NCI-H1436 treated with DMSO at 0.1 percent for 48 hours (cell line): ENCODE results near the gene MCU.
"Not testable (repeated sequence)": the region's sequence is repeated elsewhere in the genome, so short reads cannot be mapped to it uniquely, and the experiment has no call there.

ENCODE experiments used
- DNase-seq: peaks from one replicate; lab custom pipeline; 2025; lab: John Stamatoyannopoulos, UW

MCU gene

DNA sequence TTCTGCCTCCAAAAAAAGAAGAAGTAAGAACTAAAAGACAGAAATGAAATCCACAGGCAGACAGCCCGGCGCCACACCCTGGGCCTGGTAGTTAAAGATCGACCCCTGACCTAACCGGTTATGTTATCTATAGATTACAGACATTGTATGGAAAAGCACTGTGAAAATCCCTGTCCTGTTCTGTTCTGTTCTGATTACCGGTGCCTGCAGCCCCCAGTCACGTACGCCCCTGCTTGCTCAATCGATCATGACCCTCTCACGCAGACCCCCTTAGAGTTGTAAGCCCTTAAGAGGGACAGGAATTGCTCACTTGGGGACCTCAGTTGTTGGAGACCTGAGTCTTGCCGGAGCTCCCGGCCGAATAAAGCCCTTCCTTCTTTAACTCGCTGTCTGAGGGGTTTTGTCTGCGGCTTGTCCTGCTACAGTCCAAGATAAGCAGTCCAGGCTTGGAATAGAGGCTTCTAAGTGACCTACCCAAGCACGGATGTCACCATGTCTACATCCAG lies 212.1 kb downstream of the MCU start:
- DNase-seq = not testable (repeated sequence)

DNA sequence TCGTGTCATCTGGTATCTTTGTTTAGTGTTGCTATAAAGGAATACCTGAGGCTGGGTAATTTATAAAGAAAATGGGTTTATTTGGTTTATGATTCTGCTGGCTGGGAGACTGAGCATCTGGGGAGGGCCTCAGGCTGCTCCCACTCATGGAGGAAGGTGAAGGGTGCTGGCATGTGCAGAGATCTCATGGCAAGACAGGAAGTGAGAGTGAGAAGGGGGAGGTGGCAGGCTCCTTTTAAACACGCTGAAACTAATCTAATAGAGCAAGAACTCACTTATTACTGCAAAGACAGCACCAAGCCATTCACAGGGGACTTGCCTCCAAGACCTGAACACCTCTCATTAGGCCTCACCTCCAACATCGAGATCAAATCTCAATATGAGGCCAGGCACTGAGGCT lies 212.9 kb downstream of the MCU start:
- DNase-seq = no peak

DNA sequence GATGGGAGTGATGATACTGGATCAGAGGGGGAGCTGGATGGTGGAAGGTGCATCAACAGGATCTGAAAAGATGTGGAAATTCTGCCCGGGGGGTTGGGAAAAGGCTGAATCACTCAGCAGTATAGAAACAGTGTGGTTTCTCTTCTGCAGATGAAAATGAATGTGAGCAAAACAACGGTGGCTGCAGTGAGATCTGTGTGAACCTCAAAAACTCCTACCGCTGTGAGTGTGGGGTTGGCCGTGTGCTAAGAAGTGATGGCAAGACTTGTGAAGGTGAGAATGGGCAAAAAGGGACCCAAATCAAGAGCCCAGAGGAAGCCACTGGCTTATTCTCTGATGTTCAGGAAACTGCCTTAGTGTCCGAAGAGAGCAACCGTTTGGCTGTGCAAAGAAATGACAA lies 214.5 kb downstream of the MCU start:
- no peak for DNase-seq

DNA sequence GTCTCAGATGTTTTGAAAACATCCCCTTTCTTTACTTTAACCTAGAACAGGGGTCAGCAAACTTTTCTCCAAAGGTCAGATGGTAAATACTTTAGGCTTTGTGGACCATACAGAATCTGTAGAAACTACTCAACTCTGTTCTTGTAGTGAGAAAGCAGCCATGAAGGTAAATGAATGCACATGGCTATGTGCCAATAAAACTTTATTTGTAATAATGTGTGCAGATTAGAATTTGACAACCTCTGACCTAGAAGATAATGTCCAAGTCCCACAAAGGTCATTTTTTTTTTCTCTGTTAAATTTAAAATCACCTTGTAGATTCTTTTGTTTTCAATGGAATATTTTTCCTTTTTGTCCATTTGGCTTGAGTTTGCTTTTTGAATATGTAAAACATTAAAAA lies 218.8 kb downstream of the MCU start:
- no peak for DNase-seq

DNA sequence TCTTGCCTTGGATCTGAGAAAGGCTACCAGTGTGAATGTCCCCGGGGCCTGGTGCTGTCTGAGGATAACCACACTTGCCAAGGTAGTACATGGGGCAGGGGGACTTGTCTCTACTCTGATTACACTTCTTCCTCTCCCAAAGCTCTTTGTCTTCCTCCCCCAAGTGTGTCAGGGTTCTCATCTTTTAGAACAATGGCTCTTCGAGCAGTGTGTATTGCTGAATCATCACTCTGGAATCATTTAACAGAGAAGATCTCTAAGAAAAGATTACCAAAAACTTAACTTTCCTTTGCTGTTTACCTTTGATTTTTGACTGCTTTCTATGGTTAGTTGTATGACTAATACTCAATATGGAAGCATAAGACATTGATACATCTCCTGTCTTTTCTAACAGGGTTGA lies 219.8 kb downstream of the MCU start:
- no peak for DNase-seq

DNA sequence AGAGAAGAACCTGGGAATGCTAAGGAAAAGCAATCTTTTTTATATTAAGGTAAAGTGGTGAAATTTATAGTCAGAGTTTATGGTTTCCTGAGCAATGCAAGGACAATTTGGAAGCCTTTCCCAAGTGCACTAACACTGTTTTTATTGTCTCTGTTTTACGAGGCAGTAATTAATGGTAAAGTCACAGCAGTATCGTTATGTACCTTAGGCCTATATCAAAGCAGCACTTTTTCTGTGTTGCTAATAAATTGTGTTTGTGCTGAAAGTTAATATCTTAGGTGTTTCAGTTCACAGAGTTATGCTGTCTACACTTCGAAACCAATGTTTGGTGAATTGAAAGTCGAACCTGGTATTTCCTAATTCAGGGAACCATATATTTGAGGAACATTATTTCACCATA lies 220.8 kb downstream of the MCU start:
- DNase-seq = no peak

DNA sequence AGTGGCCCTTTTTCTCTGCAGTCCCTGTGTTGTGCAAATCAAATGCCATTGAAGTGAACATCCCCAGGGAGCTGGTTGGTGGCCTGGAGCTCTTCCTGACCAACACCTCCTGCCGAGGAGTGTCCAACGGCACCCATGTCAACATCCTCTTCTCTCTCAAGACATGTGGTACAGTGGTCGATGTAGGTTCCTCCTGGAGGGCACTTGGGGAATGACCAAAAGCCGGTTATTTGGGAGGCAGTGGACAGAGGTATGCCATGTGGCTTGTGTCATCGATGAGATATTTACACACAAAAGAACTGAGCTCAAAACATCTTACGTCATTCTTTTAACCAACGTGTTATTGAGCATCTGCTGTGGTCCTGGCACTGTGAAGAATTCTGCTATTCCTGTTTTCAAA lies 221.3 kb downstream of the MCU start:
- DNase-seq = no peak

DNA sequence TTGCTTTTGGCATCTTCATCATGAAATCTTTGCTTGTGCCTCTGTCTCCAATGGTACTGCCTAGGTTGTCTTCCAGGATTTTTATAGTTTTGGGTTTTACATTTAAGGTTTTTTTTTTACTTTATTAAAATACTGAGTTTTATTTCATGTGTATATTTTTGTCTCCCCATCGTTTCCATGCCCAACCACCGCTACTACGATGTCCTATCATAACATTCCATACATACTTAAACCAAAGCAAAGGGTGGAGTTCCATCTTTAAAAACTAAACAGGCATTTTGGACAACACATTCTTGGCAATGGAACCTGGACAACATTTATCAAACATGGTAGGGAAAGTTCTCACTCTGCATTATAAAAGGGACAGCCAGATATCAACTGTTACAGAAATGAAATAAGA lies 225.3 kb downstream of the MCU start:
- DNase-seq = not testable (repeated sequence)

DNA sequence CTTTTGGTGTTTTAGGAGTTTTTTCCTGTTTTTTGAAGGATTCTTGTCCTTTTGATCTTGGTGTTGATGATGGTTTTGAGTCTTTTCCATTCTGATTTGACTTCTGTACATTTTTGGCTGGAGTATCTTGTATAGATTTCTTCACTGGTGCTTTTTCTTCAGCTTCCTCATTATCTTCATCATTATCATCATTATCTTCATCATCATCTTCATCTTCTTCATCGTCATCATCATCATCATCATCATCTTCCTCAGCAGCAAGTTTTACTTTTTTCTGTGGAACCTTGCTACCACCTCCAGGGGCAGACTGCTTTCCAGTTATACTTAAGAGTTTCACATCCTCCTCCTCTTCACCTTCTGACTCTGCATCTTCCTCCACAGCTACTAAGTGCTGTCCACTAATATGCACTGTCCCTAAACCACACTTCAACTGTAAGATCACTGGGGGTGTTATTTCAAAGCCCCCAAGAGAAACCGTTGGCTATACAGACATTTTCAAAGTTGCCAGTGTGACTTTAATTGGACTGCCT lies 225.9 kb downstream of the MCU start:
- DNase-seq = not testable (repeated sequence)

DNA sequence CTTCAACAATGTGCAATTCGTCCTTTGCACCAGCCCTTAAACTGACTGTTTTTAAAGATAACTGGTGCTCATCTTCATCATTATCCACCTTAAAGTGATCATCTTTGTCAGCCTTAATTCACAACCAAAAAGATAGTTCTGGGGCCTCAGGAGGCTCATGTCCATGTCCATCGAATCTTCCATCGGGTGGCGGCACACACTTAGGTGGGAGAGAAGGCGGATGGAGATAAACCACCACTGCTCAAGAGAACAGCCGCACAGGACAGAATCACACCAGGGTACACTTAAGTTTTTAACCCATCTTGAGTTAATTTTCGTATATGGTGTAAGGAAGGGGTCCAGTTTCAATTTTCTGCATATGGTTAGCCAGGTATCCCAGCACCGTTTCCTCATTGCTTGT lies 226.4 kb downstream of the MCU start:
- no peak for DNase-seq

DNA sequence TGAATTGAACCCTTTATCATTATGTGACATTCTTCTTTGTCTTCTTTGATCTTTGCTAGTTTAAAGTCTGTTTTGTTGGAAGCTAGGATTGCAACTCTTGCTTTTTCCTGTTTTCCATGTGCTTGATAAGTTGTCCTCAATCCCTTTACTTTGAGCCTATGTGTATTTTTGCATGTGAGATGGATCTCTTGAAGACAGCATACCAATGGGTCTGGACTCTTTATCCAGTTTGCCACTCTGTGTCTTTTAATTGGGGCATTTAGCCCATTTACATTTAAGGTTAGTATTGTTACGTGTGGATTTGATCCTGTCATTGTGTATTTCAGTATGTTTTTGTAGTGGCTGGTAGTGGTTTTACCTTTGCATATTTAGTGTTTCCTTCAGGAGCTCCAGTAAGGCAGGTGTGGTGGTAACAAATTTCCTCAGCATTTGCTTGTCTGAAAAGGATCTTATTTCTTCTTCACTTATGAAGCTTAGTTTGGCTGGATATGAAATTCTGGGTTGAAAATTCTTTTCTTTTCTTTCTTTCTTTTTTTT lies 229.3 kb downstream of the MCU start:
- not testable (repeated sequence) for DNase-seq

DNA sequence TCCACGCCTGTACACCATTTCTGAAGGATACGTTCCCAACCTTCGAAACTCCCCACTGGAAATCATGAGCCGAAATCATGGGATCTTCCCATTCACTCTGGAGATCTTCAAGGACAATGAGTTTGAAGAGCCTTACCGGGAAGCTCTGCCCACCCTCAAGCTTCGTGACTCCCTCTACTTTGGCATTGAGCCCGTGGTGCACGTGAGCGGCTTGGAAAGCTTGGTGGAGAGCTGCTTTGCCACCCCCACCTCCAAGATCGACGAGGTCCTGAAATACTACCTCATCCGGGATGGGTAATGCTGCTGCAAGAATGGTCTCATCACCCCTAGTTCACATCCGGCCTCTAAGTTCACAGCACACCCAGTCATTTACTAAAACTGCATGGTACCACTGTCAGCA lies 232.4 kb downstream of the MCU start:
- no peak for DNase-seq

DNA sequence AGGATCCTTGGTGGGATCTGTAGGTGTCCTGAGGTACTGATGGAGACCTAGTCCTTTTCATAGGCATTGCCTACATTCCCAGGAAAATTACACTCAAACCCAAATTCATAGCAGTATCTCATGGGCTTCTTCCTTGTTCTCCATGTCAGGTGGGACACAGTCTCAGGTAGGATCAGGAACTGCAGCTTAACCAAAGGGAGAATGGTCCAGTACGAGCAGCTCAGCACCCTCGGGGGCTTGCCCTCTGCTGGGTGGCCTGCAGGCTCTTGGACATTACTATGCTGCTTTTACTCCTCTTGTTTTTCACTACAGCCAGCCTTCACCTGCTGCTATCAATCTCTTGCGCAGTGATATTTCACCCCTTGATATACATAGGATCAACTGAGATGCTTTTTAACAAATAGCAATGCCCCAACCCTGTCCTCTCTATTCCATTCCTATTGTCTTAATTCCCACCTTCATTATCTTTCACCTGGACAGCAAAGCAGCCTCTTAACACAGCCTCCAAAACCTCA lies 234.1 kb downstream of the MCU start:
- DNase-seq = no peak

DNA sequence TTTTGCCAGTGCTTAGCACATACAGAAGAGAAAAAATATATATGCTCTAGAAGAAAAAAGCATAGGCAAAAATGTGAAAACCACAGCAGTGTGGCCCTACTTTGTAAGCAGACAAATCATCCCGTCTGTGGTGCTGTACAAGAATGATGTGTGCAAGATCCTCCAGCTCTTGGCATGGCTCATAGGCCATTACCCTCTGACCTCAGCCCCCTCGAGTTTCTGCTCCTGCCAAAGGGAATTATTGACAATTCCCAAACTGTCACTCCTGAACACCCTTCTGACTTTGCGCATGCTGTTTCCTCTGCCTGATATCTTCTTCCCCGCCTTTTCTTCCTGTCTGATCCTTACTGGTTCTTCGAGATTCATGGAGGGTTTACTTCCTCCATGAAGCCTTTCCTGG lies 235.5 kb downstream of the MCU start:
- no peak for DNase-seq

DNA sequence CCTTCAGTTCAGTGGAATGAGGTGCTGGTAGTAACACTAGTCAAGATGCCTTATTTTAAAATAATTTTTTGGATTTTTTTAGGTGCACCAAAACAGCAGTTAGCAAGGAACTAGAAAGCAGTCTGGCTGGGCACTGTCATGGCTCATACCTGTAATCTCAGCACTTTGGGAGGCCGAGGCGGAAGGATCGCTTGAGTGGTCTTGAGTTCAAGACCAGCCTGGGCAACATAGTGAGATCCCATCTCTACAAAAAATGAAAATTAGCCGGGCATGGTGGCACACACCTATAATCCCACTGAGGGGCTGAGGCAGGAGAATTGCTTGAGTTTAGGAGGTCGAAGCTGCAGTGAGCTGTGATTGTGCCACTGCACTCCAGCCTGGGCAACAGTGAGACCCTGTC lies 236.9 kb downstream of the MCU start:
- DNase-seq = no peak

DNA sequence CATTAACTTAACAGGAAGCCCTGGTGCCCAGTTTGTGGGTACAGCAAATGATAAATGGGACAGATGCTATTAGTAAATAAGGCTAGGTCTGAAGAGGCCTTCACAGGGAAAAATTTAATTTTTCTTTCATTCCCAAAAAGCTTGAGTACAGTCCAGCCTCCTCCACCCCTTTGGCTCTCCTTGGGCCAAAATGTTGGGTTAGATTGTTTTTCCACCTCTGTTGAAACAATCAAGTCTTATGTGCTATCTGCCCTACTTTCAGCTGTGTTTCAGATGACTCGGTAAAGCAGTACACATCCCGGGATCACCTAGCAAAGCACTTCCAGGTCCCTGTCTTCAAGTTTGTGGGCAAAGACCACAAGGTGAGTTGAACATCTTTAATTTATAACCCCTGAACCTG lies 238.3 kb downstream of the MCU start:
- no peak for DNase-seq

DNA sequence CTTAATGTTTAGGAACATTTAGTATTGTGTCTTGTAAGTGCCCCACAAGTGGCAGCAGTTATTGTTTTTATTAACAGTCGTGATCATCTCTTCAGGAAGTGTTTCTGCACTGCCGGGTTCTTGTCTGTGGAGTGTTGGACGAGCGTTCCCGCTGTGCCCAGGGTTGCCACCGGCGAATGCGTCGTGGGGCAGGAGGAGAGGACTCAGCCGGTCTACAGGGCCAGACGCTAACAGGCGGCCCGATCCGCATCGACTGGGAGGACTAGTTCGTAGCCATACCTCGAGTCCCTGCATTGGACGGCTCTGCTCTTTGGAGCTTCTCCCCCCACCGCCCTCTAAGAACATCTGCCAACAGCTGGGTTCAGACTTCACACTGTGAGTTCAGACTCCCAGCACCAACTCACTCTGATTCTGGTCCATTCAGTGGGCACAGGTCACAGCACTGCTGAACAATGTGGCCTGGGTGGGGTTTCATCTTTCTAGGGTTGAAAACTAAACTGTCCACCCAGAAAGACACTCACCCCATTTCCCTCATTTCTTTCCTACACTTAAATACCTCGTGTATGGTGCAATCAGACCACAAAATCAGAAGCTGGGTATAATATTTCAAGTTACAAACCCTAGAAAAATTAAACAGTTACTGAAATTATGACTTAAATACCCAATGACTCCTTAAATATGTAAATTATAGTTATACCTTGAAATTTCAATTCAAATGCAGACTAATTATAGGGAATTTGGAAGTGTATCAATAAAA lies 240.5 kb downstream of the MCU start:
- no peak for DNase-seq

DNA sequence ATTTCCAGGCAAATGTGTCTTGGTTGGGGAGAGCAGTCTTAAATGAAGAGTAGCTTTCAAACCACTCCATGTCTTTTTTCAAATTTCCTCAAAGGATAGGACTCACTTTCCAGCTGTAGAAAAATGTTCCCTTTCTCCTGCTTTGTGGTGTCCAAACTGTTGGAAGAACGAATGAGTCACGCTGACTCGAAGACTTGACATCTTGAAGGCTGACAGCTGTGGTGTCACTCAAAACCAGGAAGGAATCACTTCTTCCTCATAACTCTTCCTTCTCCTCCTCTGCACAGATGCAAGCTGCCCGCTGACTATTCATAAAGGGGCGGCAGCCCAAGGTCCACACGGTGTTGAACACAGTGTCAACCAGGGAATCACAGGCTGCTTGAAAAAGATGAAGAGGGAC lies 243.4 kb downstream of the MCU start:
- no peak for DNase-seq
